Measurements from ENCODE around the gene NRXN3.

The NRXN3 gene

DNA sequence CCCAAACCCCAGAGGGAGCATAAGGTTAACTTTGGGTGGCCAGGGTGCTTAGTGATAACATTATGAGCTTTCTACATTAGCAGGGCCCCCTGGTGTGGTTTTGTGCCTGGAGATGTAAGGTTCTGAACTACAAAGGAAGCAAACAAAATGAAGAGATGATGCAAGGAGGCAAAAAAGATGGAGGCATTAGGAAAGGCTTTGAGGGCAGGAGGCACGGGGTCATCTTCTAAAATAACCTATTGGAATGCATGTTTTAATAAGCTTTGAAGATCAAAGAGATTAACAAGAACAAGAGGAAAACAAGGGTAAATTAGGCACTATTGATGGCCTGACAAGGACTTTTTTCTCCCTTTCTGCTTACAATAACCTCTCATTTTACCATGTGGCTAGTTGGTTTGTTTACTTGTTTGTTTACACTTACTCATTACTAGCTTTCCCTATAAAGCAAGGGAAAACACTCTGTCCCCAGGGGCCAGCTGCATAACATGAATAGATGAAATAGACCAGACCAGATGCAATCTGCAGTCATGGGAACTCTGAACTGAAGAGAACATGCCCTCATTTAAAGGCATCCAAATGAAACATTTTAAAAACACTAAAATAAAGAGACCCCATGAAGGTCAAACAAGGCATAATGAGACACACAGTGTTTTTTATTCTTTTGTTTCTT is 1650.8 kb downstream of the NRXN3 start:
- DNase-seq (ENCODE audit: low read depth), result no peak

DNA sequence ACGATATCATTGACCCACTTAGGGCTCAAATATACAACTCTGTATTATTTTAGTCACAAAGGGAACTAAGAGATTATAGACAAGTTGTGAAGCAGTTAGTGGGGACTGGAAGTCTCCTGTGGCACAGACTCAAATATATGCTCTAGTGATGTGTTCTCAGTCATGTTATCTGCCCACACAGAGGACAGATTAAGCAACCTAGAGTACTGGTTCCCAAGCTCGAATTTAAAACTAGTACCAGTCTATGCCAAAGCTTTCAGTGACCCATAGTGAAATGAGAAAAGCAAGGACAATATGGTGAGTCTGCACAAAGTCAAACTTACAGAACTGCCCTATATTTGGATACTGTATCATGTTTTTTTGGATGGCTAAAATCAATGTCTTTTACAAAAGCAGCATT is 1651.9 kb downstream of the NRXN3 start:
- no peak for DNase-seq (ENCODE audit: low read depth)

DNA sequence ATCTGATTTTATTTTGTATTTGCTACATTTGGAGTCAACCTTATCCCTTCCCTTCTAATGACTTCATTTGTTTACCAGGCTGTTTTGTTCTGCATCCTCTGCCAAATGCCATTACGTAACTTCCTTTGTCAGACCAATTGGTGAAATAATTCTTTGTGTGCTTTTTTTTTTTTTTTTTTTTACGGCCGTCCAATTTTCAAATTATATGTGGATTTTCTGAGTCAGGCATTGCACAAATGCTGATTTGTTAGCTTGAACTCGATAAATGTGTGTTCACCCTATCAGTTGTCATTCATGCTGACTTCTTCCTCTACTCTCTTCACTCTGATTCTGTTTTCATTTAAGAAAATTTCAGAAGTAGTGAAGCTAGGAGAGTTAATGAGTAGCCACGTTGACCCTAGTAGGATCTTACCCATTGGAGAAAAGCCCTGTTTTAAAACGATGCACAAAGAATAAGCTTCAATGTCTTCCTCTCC is 1654.9 kb downstream of the NRXN3 start:
- no peak for DNase-seq (ENCODE audit: low read depth)

DNA sequence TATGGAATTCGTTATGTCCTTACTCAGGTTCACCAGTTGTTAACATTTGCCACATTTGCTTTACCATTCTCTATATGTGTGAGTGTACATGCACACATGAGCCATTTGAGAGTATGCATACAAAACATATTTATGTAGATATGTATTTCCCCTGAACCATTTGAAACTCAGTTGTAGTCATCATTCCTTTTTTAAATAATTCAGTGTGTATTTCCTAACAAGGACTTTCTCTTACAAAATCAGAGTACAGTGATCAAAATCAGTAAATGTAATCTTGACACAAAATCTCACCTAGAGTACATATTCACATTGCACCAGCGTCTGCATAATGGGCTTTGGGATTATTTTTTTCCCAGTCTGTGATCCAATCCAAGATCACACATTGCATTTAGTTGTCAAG is 1656.2 kb downstream of the NRXN3 start:
- no peak for DNase-seq (ENCODE audit: low read depth)

GRCh38 chr14:79829405-79830166 is 1659.4 kb downstream of the NRXN3 start:
- no peak for DNase-seq (ENCODE audit: low read depth)

GRCh38 chr14:79831195-79831892 is 1661.2 kb downstream of the NRXN3 start:
- no peak for DNase-seq (ENCODE audit: low read depth)

DNA sequence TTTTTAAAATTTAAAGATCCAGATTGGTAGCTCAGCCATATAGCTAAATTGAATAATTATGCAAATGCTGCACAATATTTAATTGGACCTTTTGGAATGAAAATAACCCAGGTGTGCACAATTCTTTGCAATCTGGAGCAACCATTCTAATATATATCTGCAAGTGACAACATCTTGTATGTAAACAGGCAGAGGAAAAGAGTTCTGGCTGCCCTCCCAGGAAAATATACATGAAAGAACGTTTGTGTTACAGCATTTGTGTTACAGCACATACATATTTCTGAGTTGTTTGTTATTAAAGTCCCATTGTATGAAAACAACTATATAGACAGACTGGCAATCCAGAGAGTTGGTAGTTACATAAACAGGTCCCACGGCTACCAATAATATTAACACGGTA is 1663.6 kb downstream of the NRXN3 start:
- no peak for DNase-seq (ENCODE audit: low read depth)

DNA sequence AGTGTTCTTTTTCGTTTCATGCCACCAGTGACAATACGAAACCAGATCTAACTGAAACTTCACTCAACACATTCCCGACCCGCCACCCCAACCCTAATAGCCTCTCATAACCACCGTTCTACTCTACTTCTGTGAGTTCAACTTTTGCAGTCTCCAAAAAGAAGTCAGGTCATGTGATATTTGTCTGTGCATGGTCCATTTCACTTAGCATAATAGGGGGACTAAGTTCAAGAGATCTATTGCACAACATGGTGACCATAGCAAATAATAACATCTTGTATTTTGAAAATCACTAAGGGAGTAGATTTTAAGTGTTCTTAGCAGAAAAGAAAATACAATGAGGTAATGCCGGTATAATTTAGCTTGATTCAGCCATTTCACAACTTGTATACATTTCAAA is 1664.7 kb downstream of the NRXN3 start:
- DNase-seq (ENCODE audit: low read depth), result no peak

GRCh38 chr14:79836577-79836976 is 1666.4 kb downstream of the NRXN3 start:
- DNase-seq (ENCODE audit: low read depth), result no peak

DNA sequence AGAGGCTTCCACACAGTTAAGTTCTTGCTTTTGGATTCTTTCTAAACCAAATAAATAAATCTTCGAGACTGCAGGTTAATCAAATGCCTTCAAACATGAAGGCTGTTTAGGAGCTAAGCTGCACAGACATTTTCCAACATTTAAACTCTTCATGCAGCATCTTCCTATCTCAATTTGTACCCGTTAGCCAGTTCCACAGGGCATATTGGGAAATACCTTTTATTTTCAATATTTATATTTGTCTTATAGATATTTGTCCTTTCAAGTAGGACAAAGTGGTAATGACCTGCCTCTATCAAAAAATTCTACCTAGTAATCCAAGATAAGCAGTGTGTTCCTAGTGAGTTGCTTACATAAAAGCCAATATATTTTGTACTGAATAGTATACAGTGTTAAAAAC is 1667.5 kb downstream of the NRXN3 start:
- DNase-seq (ENCODE audit: low read depth), result no peak

DNA sequence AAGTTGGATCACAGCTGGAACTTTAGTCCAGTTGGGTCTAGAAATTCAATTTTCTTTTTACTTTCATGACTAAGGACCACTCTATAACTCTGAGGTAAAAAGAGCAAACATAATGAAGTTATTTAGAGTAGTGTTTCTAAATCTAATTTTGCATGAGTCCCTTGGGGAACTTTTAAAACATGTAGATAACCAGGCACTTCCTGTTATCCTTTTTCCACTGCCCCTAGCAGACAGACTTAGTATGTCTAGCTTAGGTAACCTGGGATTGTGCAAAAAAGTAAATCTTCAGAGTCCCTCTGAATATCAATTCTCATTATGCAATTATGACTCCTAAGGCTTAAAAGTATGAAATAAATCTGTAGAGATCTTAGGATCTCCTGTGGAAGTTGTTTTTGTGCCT is 1669.9 kb downstream of the NRXN3 start:
- no peak for DNase-seq (ENCODE audit: low read depth)

DNA sequence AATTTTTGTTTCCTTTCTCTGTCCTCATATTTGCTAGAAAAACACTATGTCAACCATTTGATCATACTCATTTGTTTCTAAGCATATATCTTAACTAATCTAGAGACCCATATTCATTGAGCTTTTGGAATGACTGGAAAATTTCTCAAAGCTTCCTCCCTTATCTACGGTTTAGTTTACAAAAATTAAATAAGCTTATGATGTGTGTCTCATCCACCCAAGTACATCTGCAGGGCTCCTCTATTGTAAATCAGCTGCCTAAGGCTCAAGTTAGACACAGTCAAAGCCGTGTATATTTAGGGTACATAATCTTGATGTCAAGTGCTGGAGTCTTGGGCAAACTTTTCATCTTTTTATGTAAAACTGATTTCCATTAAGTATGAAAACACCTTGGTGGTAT is 1670.7 kb downstream of the NRXN3 start:
- DNase-seq (ENCODE audit: low read depth), result no peak

DNA sequence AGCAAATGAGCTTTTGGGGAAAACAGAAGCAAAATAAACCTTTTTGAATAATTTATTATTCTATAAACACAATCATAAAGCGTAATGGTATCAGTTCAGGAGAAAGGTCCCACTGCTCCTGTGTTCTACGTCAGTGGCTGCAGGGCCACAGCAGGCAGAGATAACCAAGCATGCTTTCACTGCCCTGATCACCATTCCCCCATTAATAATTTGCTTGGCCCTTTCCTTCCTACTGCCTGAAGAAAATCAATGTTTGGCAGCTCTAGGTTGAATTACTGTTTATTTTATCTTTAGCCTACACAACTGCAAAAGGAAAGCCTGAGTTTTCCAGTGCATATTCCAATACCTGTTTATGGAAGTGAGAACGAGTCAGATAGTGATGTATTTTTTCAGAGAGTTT is 1671.3 kb downstream of the NRXN3 start:
- DNase-seq (ENCODE audit: low read depth), result no peak

- no peak for DNase-seq (ENCODE audit: low read depth)
Observed at GRCh38 chr14:79842270-79842669, 1672.1 kb downstream of the NRXN3 start.

DNA sequence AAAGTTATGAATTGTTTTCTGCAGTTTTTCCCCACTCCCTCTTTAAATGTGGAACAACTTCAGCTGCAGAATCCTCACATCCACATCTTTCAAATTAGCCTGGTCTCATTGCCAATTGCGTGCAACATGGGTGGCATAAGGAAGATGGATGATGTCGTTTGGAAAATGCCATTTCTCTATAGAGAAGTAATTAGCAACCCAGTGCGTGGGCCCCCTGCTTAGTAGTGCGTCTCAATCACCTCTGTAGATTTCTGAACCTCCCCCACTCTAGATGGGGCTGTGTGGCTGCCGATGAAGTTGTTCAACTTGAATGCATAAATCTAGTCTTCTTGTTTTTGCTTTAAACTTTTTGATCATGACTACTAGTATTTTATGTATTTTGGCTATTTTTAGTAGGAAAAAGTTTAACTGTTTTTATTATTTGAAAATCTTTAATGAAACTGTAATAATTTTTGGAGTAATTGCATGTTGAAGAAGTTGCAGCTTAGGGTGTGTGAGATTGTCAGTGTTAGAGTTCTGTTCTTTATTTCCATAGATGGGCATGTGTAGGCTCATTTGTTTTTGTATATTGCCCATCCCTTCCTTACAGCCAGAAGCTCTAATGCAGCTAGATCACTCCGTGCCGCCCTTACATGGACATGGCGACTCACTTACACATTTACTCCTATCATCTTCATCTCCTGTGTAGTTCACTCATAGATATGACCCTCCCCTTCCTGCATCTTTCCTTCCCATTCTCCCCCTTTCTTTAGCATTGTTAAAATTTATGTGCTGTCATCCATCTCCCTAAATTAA is 1683.0 kb downstream of the NRXN3 start:
- no peak for DNase-seq (ENCODE audit: low read depth)

DNA sequence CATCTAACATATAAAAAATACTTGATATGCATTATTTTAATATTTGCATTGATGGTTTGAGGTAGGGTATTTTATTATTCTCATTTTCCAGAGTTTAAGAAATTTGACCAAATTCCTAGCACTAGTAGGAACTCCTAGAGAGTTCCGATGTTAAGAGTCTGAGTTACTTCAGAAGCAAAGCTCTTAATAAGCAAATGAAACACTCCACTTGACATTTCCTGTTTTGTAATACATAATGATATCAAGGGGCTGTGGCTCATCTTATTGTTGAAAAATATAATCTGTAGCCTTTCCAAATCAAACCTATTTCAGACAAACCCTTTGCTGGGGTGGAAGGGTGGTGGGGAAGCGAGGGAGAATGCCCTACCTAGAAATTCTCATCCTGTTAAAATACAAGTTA is 1685.6 kb downstream of the NRXN3 start:
- DNase-seq (ENCODE audit: low read depth), result no peak

- no peak for DNase-seq (ENCODE audit: low read depth)
Observed at GRCh38 chr14:79856381-79856780, 1686.2 kb downstream of the NRXN3 start.

GRCh38 chr14:79861111-79861510 is 1690.9 kb downstream of the NRXN3 start:
- DNase-seq (ENCODE audit: low read depth), result no peak

DNA sequence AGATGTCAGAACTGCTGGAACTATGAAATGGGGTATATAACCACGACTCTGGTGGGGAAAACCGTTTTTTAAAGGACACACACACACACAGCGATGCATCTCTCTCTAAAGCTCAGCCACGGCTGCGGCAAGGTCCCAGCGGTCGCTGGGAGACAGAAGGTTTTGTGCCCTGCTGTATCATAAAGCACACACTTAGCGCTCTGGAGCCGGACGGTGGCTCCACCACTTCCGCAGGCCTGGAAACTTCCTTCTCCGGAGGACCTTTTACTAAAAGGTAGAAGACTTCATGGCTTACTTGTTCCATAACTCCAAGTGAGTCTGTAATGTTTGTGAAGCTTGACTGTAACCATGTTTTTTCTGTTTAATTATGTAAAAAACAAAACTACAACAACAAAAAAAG is 1691.9 kb downstream of the NRXN3 start:
- no peak for DNase-seq (ENCODE audit: low read depth)

- no peak for DNase-seq (ENCODE audit: low read depth)
Observed at GRCh38 chr14:79871136-79871535, 1701.0 kb downstream of the NRXN3 start.

GRCh38 chr14:79878229-79878628 is 1708.1 kb downstream of the NRXN3 start:
- DNase-seq (ENCODE audit: low read depth), result no peak

DNA sequence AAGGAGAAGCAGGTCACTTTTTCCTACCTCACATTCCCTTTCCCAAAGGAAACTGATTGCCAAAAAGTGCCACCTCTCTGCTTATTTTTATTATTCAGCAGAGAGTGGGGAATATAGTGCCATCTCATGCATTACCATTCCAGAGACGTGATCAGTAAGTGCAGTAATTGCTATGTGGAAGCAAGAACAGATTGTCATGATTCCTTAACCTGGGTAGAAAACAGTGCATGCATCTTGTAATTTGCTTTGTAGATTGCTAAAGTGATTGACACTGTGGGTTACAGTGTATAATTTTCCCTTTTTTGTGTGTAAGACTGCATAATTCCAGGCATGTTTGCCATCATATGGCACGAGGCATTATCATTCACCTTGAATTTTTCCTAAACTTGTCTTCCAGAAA is 1708.6 kb downstream of the NRXN3 start:
- DNase-seq (ENCODE audit: low read depth), result no peak

All from stimulated activated CD8-positive, alpha-beta memory T cell treated with anti-CD3 and anti-CD28 coated beads, Interleukin-15, amount 100 ng/mL, for 24 hours (primary cell).